Stimulated activated naive CD4-positive, alpha-beta T cell treated with Interleukin-2 at 50 U/mL for 16 hours (primary cell): ENCODE results near the gene SMARCD3.

Experiments
- DNase-seq: peaks from one replicate; lab custom pipeline; 2025; lab: John Stamatoyannopoulos, UW

SMARCD3 gene

DNA sequence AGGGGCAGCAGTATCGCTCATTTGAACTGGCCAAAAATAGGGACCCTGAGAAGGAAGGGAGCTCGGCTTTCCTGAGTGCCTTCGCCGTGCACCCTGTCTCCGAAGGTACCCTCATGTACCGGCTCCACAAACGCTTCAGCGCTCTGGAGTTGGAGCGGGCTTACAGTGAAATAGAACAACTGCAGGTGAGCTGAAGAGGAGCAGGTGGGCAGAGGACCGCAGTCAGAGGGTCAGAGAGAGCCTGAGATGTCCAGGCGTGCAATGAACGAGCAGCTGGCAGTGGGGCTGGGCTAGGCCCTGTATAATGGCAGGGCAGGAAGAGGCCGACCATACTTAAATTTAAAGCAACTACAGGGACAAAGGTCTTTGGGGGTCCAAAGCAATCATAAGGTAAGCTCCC, 12.1 kb downstream of the SMARCD3 start:
- DNase-seq, result no peak

- no peak for DNase-seq
Observed at GRCh38 chr7:151235091-151235787, 13.3 kb downstream of the SMARCD3 start.

DNA sequence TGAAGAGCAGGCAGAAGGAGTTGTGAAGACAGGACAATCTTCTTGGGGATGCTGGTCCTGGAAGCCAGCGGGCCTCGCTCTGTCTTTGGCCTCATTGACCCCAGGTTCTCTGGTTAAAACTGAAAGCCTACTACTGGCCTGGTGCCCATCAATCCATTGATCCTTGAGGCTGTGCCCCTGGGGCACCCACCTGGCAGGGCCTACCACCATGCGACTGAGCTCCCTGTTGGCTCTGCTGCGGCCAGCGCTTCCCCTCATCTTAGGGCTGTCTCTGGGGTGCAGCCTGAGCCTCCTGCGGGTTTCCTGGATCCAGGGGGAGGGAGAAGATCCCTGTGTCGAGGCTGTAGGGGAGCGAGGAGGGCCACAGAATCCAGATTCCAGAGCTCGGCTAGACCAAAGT, 14.7 kb downstream of the SMARCD3 start:
- DNase-seq, result no peak

DNA sequence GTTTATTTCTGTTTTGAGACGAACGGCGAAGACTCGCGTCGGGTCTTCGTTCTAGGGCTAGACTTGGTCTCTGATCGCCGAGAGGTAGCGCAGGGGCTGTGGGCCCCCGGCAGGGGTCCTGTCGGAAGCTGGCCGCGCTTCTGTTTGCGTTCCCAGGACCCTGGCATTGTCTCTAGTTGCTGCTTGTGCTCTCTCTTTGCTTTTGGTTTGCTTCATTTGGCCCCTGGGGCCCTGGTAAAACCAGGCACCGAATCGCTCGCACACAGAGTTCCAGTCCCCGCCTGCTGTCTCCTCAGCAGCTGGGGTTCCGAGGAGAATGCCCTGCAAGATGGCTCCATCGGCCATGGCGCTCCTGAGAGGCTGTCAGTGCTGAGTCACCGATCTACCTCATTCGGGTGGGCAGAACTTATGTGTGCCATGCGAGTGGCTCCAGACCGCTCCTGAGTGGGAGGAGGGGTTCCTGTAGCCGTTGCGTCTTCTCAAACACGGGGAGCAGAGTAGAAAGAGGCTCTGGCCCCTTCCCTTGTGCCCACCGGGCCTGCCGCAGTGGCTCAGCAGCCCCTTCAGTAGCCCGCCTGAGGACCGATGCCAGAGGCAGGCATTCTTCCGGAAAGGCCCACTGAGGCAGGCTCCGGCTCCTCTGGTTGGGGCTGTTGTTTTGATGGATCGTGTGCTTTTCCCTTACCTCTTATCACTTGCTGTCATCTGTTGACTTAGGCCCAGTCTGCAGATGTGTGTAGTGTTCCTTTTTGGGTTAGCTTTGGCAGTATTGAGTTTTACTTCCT, 15.4 kb downstream of the SMARCD3 start:
- peak; percentile 84 for DNase-seq

DNA sequence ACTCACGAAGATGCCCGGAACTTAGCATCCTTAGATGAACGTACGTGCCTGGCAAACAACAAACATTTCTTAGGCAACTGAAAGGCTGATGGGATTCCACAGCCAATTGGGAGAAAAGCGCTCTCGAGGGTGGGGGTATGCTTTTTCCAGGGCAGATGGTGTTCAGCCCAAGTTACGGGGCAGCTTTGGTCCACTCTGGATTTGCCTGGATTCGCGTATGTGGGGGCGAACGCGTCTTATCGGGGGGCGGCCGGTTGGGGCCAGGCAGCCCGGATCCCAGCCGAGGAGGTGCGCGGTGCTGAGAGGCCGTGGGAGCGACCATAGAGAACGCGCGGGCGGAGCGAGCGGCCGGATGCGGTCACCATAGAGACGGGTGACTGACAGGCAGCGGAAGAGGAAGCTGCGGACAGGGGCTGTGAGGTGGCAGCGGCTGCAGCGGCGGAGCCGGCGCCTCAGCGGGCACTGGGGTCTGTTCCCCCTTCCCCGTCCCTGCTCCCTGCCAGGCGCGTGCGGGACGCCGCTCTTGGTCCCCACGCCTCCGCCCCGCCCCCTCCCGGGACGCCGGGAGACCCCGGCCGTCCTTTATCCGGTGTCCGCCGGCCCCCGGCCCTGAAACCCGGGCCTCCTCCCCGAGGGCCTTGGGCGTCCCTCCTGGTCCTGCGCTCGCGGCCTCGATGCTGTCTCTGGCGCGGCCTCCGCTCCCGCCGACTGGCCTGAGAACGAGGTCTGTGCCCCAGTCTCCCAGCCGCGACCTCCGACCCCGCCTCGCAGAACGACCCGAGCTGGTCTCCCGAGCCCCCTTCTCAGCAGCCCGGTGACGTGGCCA, 16.2 kb downstream of the SMARCD3 start, which contains the start of gene CHPF2:
CHPF2 (plus strand) TSS at position 393 of the 826 bp plus-strand sequence. CDS start 1,529 bp downstream, outside the sequence.
- peak; percentile 90 for DNase-seq

GRCh38 chr7:151231080-151231479, 17.4 kb downstream of the SMARCD3 start:
- no peak for DNase-seq

DNA sequence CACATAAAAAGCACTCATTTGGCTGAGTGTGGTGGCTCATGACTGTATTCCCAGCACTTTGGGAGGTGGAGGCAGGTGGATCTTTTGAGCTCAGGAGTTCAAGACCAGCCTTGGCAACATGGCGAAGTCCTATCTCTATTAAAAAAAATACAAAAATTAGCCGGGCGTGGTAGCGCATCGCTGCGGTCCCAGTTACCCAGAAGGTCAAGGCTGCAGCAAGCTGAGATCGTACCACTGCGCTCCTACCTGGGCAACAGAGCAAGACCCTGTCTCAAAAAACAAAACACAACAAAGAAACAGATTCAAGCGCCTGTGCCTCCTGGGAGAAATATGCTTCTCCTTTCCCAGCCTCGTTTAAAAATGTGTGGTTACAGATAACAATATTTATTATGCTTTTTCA, 19.2 kb downstream of the SMARCD3 start:
- DNase-seq, result no peak

DNA sequence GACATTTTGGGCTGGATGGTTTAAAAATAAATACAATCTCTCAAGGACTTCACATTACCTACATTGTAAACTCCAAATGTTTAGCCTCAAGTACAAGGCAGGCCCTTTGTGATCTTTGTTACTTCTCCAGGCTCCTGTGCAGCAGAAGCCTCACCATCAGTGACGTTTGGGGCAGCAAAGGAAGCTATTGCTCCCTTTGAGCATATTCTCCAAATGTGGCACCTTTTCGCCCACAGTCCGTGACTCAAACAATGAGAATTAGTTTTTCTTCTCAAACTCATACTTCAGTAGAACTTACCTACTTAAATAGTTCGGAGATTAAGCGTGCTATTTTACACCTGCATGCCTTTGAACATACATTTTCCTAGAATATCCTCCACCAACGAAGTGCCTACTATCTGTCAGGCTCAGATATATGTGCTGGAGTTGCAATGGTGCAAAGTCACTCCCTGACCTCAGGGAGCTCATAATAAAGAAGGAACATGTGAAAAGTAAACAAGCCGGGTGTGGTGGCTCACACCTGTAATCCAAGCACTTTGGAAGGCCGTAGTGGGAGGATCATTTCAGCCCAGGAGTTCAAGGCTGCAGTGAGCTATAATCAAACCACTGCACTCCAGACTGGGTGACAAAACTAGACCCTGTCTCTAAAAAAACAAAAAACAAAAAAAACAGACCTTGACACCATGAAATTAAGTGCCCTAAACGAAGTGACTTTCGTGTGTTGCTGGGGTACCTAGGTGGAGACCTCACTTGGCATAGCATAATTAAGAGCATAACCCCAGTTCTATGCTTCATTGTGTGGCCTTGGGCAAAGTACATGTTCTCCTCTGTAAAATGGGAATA, 20.2 kb downstream of the SMARCD3 start:
- DNase-seq, result no peak

- DNase-seq, result peak; percentile 96
Observed at GRCh38 chr7:151226875-151227782, 21.4 kb downstream of the SMARCD3 start, which contains the start of gene ABCF2. Gene ABCF2 (minus strand): TSS chr7:151227205. CDS start chr7:151226458, 747 bp downstream.

GRCh38 chr7:151226560-151226874, 22.0 kb downstream of the SMARCD3 start:
- no peak for DNase-seq

GRCh38 chr7:151225948-151226510, 22.5 kb downstream of the SMARCD3 start:
- DNase-seq, result no peak

- no peak for DNase-seq
Observed at GRCh38 chr7:151223728-151224127, 24.8 kb downstream of the SMARCD3 start.

DNA sequence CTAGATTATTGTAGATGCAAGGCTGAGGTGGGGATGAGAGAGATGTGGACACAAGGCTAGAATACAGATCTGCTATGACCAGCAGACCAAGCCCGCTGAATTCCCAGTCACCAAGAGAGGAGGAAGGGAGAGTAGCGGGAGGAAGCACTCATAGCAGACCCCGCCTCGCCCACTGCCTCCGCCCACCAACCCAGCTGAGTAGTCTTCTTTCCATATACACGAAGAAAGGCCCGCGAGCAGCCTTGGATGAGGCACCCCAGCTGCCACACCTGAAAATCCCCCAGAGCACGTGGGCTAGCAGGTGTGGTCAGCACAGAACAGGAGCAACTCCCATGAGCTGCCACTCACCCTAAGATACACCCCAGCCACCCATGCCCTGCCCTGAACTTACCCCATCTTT, 30.3 kb downstream of the SMARCD3 start:
- DNase-seq, result no peak

DNA sequence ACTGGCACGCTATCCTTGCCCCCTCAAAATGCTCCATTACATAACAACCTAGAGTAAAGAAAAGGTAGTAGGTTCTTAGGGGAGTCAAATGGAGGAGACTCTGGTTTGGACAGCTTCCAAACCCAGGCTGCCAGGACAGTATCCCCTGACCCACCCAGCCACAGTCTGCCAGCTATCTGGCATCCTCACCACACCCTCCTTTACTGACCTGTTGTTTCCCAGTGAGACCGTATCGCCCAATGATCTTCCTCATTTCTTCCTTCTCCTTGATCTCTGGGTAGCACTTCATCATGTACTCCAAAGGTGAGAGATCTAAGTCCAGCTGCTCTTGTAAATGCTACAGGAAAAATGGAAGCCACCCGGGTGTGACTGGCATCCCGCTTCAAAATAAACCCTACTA, 33.1 kb downstream of the SMARCD3 start:
- no peak for DNase-seq

DNA sequence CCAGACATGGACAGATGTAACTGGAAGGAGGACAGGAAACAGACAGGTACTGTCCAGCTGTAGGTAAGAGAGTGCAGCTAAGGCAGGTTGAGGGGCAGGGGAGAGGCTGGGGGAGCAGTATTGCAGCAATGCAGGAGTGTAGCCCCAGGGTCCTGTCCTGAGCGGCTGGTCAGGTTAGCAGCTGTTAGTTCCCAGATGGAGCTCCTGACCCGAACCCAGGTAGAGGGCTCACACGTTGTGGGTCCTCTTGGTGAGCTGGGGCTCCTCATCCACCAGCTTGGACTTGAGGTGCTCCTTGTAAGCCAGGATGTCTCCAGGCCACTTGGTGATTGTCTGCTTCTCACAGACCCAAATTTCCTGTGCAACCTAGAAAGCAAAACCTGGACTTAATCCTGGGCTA, 34.7 kb downstream of the SMARCD3 start:
- no peak for DNase-seq

DNA sequence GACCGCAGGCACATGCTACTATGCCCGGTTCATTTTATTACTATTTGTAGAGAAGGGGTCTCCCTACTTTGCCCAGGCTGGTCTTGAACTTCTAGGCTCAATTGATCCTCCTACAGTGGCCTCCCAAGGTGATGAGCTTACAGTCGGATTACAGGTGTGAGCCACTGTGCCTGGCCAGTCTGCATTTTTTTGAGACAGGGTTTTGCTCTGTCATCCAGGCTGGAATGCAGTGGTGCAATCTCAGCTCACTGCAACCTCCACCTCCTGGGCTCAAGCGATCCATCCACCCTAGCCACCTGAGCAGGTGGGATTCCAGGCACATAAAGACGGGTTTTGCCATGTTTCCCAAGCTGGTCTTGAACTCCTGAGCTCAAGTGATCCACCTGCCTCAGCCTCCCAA, 35.9 kb downstream of the SMARCD3 start:
- DNase-seq, result no peak

- DNase-seq, result no peak
Observed at GRCh38 chr7:151211155-151211772, 37.2 kb downstream of the SMARCD3 start.

DNA sequence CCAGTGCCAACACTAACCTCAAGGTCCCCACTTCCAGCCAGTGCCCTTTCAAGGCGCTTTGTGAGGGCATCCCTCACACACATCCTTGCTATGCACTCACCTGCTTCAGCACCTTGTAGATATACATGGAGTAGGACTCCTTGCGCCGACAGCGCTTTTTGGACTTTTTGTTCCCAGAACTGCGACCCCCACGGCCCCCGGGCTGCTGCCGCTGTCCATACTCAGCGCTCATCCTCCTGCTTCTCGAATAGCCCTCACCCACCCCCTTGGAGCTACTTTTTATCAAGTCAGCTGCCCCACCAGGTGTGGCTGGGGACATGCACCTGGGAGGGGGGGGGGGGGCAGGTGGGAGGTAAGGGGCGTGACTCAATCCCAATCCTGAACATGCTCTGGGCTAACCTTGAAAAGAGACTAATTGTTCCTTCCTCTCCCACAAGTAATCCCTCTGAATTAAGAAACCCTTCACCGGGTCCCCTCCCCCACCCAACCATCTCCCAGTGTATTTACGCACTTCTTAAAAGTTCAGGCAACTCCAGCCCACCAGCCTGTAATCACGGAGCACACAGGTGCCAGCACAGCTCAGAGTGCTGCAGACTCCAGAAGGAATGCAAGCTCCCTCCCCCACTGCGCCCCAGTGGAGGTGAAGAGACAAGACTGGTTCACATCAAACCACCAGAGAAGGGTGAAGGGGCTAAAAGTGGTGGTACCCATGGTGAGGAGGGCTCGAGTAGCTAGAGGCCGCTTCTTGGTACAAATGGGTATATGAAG, 38.2 kb downstream of the SMARCD3 start, which contains the start of gene H2BK1:
H2BK1 (minus strand) TSS at position 402 of the 768 bp plus-strand sequence; CDS start at position 232, 170 bp downstream.
- no peak for DNase-seq

GRCh38 chr7:151209588-151209987, 38.9 kb downstream of the SMARCD3 start:
- DNase-seq, result no peak
